GM19452 (cell line): ENCODE measurements around the gene ADCY2.

Source experiments
- ATAC-seq: cut with Tn5 transposase; IDR thresholded peaks from one replicate; pipeline ENCODE4 v1.9.1; 2021; ENCODE audit not compliant: unreplicated experiment

The ADCY2 gene

DNA sequence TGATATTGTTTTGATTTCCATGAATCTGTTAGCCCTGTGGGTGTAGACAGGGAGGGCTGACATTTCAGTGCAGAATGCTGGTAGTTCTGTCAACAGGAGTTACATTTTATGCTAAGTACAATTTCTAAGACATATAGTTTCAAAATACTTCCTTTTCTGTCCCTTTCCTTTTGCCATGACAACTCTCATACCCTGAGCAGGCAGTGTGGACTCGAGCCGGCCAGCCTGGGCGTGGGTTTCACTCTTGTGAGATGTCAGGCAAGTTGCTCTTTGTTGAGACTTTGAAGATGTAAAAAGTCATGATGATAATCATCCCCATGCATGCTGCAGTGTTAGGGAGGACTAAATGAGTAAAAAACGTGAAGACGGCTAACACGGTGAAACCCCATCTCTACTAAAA lies 257.1 kb downstream of the ADCY2 start:
- ATAC-seq = no peak

DNA sequence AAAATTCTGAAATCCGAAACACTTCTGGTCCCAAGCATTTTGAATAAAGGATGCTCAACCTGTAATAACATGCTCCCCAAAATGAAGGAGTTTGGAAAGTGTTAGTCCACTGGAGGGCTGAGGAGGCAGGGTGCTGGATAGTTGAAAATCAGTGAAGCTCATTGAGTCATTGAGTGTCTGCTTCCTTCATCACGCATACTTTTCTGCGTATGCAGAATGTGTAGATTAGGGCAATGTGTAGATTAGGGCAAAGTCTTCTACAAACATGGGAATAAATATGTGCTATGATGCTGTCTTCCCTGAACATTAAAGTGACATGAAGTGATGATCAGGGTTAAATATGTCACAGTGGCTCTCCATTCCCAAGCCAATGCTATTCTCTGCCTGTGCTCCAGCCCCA lies 261.2 kb downstream of the ADCY2 start:
- no peak for ATAC-seq

DNA sequence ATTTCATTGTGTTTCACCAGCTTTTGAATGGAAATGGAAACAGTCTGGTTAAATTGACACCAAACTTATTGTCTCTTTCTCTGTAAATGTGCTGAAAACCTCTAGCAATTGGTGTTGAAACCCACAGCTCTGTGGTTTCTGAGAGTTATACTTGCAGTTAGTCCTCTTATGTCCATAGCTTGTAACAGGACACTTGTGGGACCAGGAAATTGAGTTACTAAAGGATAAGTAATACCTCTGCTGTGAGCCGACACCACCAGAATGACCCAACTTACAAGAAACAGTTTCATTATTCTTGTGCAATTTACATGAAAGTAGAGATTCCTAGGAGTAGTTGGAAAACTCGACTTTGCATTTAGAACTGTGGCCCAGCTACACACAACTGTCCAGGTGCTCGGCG lies 263.5 kb downstream of the ADCY2 start:
- ATAC-seq = no peak

DNA sequence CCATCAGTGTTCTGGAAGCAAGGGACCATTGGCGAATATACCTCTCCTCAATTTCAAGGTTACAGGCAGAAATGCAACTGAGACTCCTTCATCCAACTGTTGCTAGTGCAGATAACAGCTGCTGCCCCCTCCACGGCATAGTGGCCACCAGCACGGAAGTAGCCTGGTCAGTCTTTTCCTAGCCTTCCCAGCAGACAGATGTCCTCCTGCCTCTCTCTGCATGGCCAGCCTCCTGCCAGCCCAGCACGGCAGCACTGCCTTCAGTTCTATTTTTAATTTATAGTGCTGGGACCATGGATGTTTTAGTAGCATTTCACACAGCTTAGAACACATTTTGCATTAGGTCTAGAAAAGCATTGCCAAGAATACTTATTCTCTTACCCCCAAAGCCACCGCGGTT lies 266.4 kb downstream of the ADCY2 start:
- no peak for ATAC-seq

DNA sequence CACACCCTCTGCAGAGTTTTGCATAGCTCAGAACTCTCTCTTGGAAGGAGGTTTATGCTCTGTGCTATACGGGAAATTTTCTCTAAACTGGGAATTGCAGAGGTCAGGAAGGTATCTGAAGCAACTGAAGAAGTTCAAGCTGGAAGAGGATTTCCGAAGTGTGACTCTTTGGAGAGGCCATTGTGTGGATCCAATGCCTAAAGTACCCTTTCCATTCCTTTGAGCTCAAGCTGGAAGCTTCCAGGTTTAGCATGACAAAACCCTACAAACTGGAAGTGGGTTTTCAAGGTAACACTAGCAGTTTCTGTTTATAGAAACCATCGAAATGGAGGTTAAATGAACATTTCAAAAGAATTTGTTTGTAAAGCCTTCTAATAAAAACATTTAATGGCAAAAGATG lies 267.9 kb downstream of the ADCY2 start:
- no peak for ATAC-seq

DNA sequence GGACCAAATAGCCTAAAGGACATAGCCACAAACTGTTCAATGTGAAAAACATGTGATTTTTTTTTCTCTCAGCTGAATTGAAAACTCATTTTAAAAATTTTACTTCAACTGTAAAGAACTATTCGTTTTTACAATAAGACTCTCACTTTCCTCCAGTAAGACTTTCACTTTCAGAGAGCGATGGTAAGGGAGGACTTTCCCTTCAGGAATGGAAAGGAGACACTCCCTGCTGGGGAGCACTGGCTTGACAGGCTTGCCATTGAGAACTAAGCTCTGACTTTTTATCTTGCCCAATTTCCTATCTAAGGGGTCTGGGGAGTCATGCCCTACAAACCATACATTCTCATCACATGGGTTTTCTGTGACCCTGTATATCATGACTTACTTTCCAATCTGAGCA lies 268.3 kb downstream of the ADCY2 start:
- ATAC-seq = no peak

DNA sequence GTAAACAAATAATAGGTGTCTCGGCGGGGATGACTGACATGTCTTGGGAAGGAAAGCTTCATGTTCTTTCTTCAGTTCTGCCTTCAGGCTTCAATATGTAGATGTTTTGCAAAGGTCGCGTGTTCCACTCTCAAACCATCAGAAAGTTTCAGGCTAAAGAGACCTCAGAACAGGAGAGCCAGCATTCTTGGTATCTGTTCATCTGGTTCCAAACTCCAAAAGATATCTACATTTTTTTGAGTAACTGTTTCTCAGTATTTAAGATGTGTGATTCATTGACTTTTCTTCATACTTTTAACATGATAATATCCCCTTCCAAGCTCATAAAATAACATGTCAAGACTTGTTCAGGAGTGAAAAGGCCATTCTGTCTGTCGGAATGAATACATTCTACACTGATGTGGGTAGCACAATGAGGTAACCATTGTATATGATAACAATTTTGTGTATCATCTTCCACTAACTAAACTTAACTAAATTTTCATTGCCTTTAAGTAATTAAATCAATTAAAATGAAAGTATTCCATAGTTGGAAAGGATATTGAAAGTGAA lies 271.4 kb downstream of the ADCY2 start:
- no peak for ATAC-seq

DNA sequence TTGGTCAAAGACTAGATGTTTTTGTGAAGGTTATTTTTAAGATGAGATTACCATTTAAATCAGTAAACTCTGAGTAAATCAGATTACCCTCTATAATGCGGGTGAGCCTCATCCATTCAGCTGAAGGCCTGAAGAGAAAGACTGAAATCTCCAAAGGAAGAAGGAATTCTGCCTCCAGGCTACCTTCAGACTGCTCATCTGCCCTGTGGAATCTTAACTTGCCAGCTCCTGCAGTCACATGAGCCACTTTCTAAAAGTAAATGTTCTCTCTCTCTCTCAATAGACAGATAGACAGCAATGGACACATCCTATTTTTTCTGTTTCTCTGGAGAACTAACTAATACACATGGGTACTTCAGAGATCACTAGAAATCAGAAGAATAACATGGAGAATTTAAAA lies 272.2 kb downstream of the ADCY2 start:
- no peak for ATAC-seq

DNA sequence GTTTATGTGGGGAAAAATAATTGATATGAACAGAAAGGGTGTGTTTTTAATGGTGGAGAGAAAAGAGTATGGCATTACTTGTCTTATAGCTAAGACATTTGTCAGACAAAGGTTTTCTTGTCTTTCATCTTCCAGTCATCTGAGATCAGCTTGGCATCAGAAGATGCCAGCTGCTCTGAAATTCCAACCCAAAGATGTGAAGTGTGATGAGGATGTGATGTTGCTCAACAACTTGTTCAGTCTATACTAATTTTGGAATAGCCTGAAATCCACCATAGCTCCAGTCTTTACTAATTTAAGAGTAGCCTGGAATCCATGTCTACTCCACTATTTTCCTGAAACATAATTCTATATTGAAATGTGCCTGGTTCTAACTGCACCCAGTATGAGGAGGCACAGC lies 272.7 kb downstream of the ADCY2 start:
- no peak for ATAC-seq

DNA sequence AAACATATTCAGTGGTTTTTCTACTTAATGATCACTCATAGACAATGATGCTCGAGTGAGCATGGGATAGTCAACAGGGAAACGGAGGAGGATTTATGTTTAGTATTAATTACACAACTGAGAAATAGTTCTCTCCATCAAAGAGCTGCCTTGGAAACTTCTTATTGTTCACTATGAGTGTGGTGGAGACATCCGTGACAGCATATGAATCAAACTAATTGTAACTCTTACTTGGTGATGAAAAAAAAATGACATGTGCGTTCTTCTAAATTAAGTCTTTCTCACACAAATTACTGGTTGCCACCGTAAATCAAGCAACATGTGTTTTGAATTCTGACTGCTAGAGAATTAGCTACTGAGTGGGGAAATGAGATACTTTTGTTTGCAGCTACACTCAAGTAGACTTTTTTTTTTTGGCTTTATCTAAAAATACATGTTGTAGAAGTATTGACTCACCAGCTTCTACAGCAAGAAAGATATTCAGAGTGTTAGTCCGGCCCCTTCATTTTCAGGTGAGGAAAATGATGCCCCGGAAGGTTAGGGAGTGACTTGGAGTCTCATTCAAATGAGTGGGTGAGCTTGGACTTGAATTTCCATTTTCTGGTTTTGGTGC lies 275.5 kb downstream of the ADCY2 start:
- ATAC-seq = no peak

DNA sequence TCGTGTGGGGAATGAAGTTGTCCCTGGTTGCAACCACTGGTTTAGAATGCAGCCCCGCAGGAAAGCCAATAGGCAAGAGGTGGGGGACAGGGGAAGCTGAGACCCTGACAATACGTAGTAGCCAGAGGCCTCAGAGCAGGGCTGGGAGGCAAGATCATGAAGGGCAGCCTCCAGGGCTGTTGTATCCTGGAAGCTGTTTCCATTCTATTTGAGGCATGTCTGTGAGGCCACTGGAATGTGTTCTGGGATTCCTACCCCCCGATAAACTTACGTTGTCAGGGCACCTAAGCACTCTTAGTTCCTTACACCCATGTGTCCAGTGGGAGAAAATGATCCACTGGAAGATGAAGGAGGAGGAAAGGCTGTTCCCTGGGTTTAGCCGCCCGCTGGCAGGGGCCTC lies 277.7 kb downstream of the ADCY2 start:
- no peak for ATAC-seq

DNA sequence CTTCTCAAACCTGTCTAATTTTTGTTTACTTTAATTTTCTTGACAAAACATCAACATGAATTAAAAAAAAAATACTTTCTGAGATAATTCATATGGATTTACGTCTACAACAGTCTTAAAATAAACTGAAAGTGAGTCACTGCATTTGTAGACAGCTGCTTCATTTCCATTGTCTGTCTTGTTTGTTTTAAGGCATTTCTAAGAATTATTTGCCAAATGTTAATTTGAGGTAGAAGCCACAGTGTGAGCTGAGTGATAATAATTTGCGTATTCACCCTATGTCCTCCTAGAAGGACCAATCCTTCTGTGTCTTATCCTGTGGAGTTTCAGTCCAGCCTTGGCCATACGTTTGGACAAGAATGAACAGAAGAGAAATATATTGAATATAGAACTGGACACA lies 280.5 kb downstream of the ADCY2 start:
- no peak for ATAC-seq

DNA sequence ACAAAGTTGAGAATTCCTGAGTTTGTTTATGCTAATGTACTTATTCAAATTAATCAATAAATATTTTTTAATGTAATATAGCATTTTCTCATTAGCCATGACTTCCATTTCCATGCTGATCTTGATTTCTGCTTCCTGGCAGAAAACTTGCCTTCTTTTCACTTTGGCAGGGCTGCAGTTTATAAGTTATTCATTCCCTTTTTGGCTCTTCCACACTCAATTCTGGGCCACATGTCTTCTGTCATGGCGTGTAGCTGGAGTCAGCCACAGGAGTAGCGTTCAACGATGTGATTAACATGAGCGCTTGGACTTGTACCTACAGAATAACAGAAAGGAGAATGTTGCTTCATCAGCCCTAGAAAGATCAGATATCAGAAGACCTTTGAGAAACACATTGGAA lies 282.1 kb downstream of the ADCY2 start:
- ATAC-seq = no peak

DNA sequence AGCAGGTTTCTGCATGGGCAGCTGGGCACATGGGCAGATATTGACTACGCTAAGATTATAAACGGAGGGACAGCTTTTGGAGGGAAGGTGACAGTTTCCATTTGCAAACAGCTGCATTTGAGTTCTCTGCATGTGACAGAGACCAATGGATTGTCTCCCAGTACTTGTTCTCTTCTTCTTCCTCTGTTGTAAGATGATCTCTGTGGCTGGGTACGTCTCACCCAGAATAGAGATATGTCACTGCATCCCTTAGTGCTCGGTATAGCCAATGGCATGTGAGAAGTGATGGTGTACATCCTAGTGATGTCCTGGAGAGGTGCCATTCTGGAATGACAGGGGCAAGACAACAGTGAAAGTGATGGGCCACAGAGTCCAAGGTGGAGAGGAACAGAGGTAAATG lies 283.7 kb downstream of the ADCY2 start:
- ATAC-seq = no peak

DNA sequence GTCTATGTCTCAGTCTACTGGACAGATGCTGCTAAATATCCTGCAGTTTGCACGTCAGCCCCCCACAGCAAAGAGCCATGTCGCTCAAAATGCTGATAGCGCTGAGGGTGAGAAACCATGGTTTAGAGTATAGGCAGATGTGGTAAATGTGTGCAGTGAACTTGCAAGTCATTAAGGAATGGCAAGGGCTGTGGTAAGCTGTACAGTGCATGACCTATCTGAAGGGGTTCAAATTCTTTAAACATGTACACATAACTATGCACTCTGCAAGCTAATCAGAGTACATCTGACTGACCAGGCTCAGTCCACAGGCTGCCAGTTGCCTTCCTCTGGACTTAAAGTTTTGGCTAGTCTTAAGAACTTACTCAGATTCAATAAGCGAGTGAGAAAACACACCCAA lies 284.3 kb downstream of the ADCY2 start:
- no peak for ATAC-seq

DNA sequence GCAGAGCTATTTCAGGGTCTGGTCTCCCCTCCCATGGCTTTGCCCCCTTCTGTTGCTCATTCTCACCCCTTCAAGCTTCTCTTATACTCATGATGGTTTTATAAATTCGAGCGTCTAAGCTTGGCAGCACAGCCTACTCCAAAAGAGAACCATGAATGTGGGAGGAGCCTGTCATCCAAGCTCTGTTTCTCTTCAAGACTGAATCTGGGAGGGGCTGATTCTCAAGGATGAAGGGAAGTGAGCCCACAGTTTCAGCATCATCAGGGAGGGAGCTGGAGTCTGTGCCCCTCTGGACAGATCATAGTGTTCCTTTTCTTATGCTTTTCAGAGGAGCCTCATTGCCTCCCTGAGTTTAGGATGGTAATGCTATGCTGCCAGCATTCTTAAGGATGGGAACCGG lies 286.4 kb downstream of the ADCY2 start:
- ATAC-seq = no peak

DNA sequence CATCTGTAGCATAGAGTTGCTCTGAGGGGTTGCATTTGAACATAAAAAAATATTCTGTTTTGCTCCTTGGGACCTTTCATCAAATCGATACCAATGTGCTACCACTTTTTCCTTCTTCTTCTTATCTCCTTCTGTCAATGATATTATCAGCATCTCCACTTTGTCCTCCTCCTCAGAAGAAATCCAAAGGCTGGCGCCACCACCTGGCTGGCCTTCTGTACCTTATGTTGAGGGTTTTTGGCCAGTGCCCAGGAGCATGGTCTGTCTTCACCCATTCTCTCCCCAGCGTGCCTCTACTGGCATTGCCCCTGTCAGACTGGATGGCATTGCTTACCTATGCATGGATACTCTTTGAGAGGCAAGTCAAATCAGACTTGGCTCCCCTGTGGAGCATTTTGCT lies 287.8 kb downstream of the ADCY2 start:
- no peak for ATAC-seq

DNA sequence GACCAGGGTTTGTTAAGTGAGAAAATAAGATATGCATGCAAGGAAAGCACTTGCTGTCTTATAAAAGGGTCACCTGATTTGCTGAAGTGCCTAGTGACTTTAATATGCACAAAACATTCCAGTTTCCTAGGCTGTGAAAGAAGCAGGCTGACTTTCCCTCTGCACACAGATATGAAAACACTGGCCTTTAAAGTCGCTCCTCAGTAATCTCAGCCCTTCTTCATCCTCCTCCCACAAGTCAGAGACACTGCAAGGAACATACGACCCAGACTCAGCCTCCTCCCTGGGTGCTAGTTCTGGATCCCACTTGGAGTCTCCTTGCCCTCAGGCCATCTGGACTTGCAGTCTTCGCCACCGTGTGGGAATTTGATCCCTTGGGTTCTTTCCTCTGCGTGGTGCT lies 288.9 kb downstream of the ADCY2 start:
- no peak for ATAC-seq

DNA sequence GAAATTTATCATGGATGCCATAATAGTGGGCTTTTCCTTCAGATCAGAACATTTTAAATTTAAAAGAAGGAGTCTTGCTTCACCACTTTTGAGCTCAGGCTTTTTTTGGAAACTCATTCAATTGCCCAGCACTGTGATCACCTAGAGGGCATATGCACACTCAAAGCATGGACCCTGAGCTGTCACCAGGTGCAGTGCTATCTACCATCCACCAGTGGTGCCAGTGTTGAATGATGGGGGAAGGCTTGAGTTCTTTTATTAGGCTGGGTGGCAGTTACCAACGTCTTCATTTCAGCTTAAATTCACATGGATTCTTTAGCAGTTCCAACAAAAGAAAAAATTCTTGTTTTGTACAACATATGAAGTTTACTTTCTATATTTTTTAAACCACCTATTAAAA lies 290.9 kb downstream of the ADCY2 start:
- no peak for ATAC-seq

DNA sequence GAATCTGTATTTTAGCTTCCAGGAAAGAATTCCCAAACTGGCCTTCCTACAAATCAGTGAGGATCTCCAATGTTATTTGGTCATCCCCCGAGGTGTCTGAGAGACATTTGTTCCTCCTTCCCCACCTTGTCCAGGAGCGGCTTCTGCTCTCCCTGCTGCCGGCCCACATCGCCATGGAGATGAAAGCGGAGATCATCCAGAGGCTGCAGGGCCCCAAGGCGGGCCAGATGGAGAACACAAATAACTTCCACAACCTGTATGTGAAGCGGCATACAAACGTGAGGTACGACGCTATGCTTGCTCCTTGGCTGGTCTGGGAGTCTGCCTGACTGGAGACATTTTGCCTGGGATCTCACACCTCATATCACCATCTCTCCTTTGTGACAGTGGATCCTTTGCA lies 294.6 kb downstream of the ADCY2 start:
- no peak for ATAC-seq

DNA sequence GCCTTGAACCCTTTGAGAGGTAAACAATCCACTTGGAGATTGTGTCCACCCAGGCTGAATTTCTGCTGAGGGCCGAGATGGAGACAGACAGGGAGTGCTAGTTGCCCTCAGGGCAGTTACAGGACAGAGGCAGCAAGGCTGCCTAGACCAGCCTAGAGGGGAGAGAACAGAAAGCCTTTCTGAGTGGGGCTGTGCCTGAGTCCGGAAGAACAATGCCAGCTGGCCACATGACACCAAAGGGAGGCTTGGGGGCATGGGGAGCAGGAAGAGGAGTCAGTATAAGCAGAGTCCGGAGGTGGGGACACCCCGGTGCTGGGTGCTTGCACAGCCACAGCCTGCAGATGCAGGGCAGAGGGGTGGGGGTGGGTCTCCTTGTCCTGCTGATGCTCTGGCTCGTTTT lies 309.3 kb downstream of the ADCY2 start:
- no peak for ATAC-seq

DNA sequence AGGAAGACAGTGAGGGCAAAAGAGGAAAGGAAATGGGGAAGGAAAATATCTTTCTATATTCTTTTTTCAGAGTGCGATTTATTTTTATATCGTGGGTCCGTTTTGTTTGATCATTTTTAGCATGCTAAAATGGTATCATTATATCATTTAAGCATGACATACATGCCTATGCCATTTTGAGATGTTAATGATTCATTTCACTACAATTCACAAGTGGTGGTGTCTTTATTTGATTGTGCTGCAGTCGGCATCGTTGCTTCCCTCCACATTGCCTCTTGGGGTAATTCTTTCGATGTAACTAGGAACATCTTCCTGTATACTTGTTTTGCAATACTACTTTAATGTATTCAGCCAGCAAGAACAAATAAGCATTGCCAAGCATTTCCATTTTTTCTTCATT lies 309.8 kb downstream of the ADCY2 start:
- ATAC-seq = no peak

DNA sequence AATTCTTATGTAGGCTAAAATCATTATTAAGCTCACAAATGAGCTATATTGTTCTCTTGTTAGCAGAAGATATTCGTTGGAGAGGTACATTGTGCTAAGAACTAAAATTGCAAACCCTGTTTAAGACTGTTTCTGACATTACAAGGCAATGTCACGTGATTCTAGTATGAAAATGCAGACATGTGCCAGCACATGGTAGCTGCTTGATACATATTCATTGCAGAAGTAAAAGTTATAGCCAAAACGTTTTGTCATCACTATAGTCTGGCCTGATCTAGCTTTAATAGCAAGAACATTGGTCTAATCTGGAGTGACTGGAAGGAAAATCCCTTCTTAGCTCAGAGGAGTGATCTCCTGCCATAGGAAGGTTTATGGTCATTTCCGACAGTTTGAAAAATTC lies 310.3 kb downstream of the ADCY2 start:
- no peak for ATAC-seq

DNA sequence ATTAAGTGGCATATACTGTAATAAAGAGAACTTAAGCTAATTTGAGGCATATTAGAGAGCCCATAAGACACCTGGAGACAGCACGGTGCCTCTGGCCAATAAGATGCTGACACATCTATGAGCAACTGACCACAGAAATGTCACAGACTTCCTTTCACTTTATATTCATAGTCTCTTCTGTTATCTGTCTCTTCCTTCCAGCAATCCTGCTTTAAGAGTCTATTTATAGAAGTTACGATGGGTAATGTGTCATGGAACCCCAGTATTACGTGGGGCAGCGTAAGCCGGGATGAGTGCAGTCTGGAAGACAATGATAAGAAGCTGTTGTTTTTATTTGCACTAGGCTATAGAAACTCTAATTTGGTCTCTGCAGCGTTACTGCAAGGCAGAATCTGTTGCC lies 318.2 kb downstream of the ADCY2 start:
- no peak for ATAC-seq
